Testis (tissue), 3 donors: ENCODE data around the gene HNMT. TPM values are rescaled to one million over a fixed set of nuclear protein-coding genes. Genes with fewer than 3 reads are reported as not detected.

Experiments
- DNase-seq: peaks from one replicate; pipeline ENCODE4 v3.0.0-alpha.2; 2019
- H3K27ac ChIP-seq, 2 donors: fragments of 200-600 bp; sonication (generic); one replicate each; pipeline ENCODE4 v1.5.1; 2019
- H3K27me3 ChIP-seq: fragments of 200-600 bp; sonication (generic); one replicate; pipeline ENCODE4 v1.5.1; 2019
- H3K36me3 ChIP-seq: fragments of 200-600 bp; sonication (generic); one replicate; pipeline ENCODE4 v1.5.1; 2017; ENCODE audit warnings: low read depth; ENCODE audit errors: missing control alignments
- H3K4me1 ChIP-seq: fragments of 200-600 bp; sonication (generic); one replicate; pipeline ENCODE4 v1.5.1; 2019
- H3K4me3 ChIP-seq, 2 donors: fragments of 200-600 bp; sonication (generic); one replicate each; pipeline ENCODE4 v1.5.1; 2017 to 2019
- H3K9me3 ChIP-seq: fragments of 200-600 bp; sonication (generic); one replicate; pipeline ENCODE4 v1.5.1; 2017
- POLR2A ChIP-seq: fragments of 450-650 bp; IDR thresholded peaks from one replicate; pipeline ENCODE4 v1.6.1; 2017; ENCODE audit warnings: antibody characterized with exemption, mild to moderate bottlenecking, moderate library complexity
- WGBS, 2 donors: methylation state at CpG; one replicate each; pipeline ENCODE4 v1.1.5; 2018; 5-methylcytosine and 5-hydroxymethylcytosine counted together
- intact Hi-C: fragments of 100-400 bp; cut with DNase I; formaldehyde crosslinking; loops from one replicate; pipeline ENCODE4 v1.15.1; 2023; ENCODE audit warnings: low total_unique reads
- polyA plus RNA-seq: library from polyadenylated mRNA; stranded (reverse); fragments of 350-450 nt; fragmentation: Illumina TruSeq; extraction: RNeasy Lipid Tissue Mini Kit (QIAGEN cat#74804); gene quantifications from one replicate; pipeline ENCODE4 v1.2.3, GENCODE V29; 2014; ENCODE audit warnings: low read depth, low replicate concordance; ENCODE audit not compliant: insufficient read depth
- total RNA-seq, 2 donors: library from RNA; depleted of rRNA; stranded (reverse); fragments of >200 nt; gene quantifications; one replicate each; pipeline ENCODE4 v1.2.3, GENCODE V29; 2016
- TF ChIP-seq, protein P1 (sequence below), 3 experiments: fragments of 450-650 bp in 2 of 3; fragments of 200-600 bp in 1 of 3; sonication (generic) in 1 of 3; IDR thresholded peaks; one replicate each; pipeline ENCODE4 v1.5.1; 2016 to 2019; ENCODE audit warnings: antibody characterized with exemption in 3 of 3, mild to moderate bottlenecking in 2 of 3, moderate library complexity in 1 of 3

The HNMT gene
- total and polyA plus RNA-seq, 3 donors from 2014 or later = 13.6 to 20.8 (median 15.7) TPM

DNA sequence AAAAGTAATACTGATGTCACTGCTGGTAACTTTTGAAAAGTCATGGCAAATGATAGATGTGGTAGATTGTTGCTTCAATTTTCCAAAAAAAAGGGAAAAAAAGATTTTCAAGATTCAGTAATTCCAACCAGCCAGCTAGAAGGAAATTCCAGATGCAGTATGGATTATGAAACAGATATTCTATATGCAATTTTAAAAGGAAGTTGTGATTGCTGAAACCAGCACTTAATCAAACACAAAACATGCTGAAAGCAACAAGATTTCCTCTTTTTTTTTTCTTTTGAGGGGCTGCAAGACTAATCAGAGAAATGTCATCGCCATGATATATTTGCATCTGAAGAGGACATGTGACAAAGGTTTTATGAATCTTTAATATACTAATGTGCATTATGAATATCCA lies 5.1 kb upstream of the HNMT start:
- Histone ChIP-seq H3K27ac (no peak overlapping the region), H3K27me3 (no peaks in the 10 kb centered on the region), H3K4me1 (peaks cover 5% of the 10 kb centered on the region), H3K9me3 (no peaks in the 10 kb centered on the region), H3K36me3 (no peaks in the 10 kb centered on the region), H3K4me3 (no peak overlapping the region)
- no peak for DNase-seq
- no peak for TF ChIP-seq POLR2A
- TF ChIP-seq, protein P1, sequence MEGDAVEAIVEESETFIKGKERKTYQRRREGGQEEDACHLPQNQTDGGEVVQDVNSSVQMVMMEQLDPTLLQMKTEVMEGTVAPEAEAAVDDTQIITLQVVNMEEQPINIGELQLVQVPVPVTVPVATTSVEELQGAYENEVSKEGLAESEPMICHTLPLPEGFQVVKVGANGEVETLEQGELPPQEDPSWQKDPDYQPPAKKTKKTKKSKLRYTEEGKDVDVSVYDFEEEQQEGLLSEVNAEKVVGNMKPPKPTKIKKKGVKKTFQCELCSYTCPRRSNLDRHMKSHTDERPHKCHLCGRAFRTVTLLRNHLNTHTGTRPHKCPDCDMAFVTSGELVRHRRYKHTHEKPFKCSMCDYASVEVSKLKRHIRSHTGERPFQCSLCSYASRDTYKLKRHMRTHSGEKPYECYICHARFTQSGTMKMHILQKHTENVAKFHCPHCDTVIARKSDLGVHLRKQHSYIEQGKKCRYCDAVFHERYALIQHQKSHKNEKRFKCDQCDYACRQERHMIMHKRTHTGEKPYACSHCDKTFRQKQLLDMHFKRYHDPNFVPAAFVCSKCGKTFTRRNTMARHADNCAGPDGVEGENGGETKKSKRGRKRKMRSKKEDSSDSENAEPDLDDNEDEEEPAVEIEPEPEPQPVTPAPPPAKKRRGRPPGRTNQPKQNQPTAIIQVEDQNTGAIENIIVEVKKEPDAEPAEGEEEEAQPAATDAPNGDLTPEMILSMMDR (IDR thresholded peaks at IDR 0.05) = no peak
- 92 to 98% methylated on average over 1 of the region's 1 CpG for WGBS, 2 donors
- intact Hi-C loops = no loop called here

DNA sequence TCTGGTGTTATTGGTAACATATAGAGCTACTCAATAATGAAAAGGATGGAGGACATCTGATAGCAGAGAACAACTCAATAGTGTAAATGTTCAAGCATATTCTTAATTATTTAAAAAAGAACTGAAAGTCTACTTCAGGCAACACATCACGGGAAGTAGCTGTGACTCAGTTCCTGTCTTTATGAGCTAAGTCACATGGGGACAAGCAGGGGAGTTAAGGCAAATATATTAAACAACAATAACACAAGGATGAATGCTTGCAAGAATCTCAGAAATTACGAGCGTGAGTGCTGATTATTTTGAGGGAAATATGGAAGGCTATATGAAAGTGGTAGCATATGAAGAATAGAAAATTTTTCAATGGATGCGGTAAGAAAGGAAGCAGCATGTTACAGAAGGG lies 4.0 kb upstream of the HNMT start:
- intact Hi-C loops = no loop called here
- no peak overlapping the region for H3K4me3 ChIP-seq
- H3K27me3 ChIP-seq = no peaks in the 10 kb centered on the region
- DNase-seq = no peak
- H3K4me1 ChIP-seq = peaks cover 5% of the 10 kb centered on the region
- no peaks in the 10 kb centered on the region for H3K9me3 ChIP-seq
- WGBS, 2 donors = 91 to 92% methylated on average over 4 of the region's 4 CpGs
- no peaks in the 10 kb centered on the region for H3K36me3 ChIP-seq
- no peak overlapping the region for H3K27ac ChIP-seq
- TF ChIP-seq POLR2A = no peak
- TF ChIP-seq, protein P1 (IDR thresholded peaks at IDR 0.05) = no peak

DNA sequence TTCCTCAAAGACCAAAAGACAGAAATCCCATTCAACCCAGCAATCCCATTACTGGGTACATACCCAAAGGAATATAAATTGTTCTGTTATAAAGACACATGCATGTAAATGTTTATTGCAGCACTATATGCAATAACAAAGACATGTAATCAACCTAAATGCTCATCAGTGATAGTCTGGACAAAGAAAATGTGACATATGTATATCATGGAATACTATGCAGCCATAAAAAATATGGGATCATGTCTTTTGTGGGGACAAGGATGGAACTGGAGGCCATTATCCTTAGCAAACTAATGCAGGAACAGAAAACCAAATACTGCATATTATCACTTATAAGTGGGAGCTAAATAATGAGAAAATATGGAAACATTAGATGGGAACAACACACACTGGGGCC lies 2.7 kb upstream of the HNMT start:
- Histone ChIP-seq H3K4me1 (peaks cover 5% of the 10 kb centered on the region), H3K4me3 (no peak overlapping the region), H3K27ac (no peak overlapping the region), H3K27me3 (no peaks in the 10 kb centered on the region), H3K36me3 (no peaks in the 10 kb centered on the region), H3K9me3 (no peaks in the 10 kb centered on the region)
- intact Hi-C loops = no loop called here
- no peak for TF ChIP-seq POLR2A
- TF ChIP-seq, protein P1 (IDR thresholded peaks at IDR 0.05) = no peak
- DNase-seq = no peak

DNA sequence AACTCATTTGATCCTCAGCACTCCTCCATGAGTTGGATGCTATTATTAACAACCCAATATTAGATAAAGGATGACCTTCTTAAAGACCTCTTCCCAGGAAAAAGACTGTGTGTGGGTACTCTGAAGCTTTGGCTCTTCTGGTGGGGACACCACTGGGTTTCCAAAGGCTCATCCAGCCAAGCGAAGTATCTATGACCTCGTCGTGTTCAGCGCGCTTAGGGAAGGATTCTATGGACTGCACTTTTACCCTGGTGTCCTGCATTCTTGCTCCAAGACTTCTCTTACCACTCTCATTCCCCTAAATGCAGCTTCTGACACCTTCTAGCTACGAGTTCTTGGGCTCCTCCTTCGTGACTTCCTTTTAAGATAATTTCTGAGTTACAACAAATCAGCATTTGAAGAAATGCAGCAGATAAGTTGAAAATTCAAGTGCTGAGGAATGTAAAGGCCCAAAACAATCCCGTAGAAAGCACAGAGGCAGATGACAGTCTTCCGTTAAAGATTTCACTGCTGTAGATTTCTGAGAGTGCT lies 673 bp upstream of the HNMT start:
- Histone ChIP-seq H3K4me1 (peaks cover 5% of the 10 kb centered on the region), H3K4me3 (peak overlapping the region in 1 of 2 donors; percentile 63), H3K36me3 (no peaks in the 10 kb centered on the region), H3K27me3 (no peaks in the 10 kb centered on the region), H3K9me3 (no peaks in the 10 kb centered on the region), H3K27ac (peak overlapping the region; percentile 74 to 81)
- intact Hi-C loops = no loop called here
- TF ChIP-seq, protein P1 (IDR thresholded peaks at IDR 0.05) = no peak
- TF ChIP-seq POLR2A = no peak
- DNase-seq = no peak
- WGBS, 2 donors = 29 to 36% methylated on average over 9 of the region's 9 CpGs

DNA sequence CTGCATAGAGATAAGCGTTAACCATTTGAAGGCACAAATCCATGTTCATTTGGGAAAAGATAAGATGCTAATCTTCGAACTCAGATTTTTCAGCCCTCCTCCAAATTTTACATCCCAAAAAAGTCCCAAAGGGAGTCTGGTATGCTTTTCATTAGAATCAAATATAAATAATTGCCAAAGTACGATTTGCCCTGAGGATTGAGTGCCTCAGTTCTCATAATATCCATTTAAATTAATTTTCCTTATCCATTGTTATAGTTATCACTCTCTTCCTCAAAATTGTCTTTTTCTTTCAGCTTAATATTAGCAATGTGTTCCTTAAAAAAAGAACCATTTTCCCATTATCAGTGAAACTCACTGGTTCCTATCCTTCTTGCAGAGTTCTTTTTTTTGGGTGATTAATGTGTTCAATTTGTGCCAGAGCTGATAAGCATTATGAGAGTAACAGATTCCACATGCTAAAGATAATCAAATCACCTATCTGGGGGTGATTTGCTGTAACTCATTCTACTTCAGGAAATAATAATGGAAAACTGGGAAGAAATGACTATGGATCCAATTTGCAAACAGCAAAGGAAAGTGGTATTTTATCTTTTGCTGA lies 686 bp downstream of the HNMT start:
- Histone ChIP-seq H3K27ac (peak overlapping the region; percentile 74 to 81), H3K9me3 (no peaks in the 10 kb centered on the region), H3K36me3 (no peaks in the 10 kb centered on the region), H3K4me1 (peaks cover 5% of the 10 kb centered on the region), H3K27me3 (no peaks in the 10 kb centered on the region), H3K4me3 (peak overlapping the region; percentile 55 to 63)
- no peak for DNase-seq
- TF ChIP-seq POLR2A = no peak
- TF ChIP-seq, protein P1 (IDR thresholded peaks at IDR 0.05) = no peak
- intact Hi-C loops = no loop called here
- WGBS, 2 donors = 18 to 19% methylated on average over 3 of the region's 3 CpGs
